Right ventricle myocardium inferior (tissue), 1 donor: ENCODE data around the gene IMMP2L. TPM values are rescaled to one million over a fixed set of nuclear protein-coding genes. Genes with fewer than 3 reads are reported as not detected.

Experiments used
- ATAC-seq: fragments of 200-7000 bp; cut with Tn5 transposase; one replicate; pipeline ENCODE4 v1.9.1; 2020; ENCODE audit warnings: mild to moderate bottlenecking, moderate library complexity
- DNase-seq: peaks from one replicate; pipeline ENCODE4 v3.0.0; 2021; ENCODE audit errors: missing footprints
- intact Hi-C: fragments of 100-400 bp; cut with DNase I; formaldehyde crosslinking; loops from one replicate; pipeline ENCODE4 v1.11.0; 2022
- total RNA-seq: library from RNA; stranded (reverse); fragmentation: NEBNext Ultra II Directional; extraction: Animal tissue kit (Norgen Biotek cat#: 25700); gene quantifications from one replicate; pipeline ENCODE4 v1.2.1, GENCODE V29; 2021
- donor health status: DM: no; HTN: yes; CAD: no; lungs with severe emphysema.

Gene IMMP2L
- total RNA-seq, 1 donor from 2014 or later: 14.3 TPM

DNA sequence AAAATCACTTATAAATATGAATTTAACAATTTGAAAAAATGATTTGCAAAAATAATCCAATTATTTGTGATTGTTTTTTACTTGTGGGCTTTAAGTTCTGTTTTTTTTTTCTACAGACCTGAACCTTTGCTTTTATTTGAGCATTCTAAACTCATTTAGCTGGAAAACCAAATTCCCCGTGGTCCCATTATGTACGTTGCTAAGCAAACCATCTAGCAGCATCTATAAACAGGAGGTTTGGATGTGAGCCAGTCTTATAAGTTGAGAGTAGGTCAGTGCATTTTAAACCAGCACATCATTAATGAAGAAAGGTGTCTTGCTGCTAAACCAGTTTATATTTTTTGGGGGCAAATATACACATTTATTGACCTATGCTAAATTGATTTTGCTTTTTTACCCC, 394.1 kb downstream of the IMMP2L start:
- DNase-seq (no peak), ATAC-seq (no peak)
- intact Hi-C loops: no loop called here

DNA sequence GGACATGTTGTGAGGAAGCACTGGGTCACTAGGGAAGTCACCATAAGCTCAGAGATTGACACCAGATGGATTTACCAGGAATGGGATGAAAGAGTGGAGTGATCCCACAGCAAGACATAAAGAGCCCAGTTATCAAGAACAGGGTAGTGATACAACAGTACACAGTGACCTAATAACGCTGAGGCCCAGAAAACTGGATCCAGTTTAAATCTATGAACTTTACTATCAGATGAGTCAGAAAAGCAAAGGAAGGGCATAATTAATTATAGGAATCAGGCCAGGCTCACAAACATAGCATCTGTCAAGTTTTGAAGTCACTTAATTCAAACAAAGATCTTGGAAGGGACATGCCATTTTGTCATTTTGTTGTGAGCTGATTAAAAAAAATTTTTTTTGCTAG, 397.9 kb downstream of the IMMP2L start:
- ATAC-seq (no peak), DNase-seq (no peak)
- intact Hi-C loops: no loop called here

DNA sequence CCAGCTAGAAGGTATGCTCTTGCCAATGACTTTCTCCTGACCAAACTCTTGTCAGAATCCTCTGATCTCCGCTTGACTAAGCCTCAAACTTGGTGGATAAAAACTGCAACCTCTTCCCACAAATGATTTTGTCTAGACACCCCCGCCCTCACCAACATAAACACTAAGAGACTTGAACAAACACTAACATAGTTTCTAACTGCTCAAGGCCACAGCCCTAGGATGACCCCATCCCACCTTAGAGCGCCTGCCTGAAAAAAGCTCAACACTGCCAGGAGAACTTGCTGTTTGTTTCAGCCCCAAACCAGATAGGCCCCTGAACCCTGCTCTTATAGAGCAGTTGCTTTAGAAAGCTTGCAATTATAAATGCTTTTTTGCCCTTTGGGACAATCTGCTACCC, 399.6 kb downstream of the IMMP2L start:
- ATAC-seq (no peak), DNase-seq (peak; percentile 15)
- intact Hi-C loops: no loop called here

DNA sequence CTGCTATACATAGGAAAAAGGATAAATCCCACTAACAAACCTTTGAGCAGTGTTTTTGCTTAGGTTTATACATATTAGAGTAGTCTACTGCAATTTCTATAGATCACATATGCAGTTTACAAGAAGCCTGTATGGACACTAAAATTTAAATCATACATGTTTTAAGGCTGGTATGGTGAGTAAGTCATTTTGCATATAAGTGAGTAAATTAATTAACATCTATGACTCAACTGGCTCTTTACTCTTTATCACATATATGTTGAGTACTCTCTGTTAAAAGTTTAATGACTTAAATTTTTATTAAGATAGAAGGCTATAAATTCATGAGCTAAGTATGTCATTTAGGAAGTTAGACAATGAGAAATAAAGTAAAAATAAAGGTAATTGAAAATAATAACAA, 402.0 kb downstream of the IMMP2L start:
- DNase-seq (no peak), ATAC-seq (no peak)
- intact Hi-C loops: no loop called here

DNA sequence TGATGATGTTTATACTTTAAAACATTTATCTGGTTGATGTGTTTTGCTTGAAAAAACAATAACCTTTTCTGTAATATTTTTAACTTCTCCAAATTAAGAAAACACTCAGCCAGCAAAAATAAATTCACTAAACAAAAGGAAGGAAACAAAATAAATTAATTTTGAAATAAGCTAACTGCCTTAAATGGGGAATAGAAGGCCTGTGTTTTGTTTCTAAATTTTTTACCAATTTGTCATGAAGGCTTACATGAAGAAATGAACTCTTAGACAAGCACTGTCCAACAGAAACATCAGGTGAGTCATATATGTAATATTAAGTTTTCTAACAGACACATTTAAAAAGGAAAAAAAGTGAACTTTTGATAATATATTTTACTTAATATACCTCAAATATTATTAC, 402.9 kb downstream of the IMMP2L start:
- no peak for DNase-seq
- ATAC-seq: no peak
- intact Hi-C loops: no loop called here

DNA sequence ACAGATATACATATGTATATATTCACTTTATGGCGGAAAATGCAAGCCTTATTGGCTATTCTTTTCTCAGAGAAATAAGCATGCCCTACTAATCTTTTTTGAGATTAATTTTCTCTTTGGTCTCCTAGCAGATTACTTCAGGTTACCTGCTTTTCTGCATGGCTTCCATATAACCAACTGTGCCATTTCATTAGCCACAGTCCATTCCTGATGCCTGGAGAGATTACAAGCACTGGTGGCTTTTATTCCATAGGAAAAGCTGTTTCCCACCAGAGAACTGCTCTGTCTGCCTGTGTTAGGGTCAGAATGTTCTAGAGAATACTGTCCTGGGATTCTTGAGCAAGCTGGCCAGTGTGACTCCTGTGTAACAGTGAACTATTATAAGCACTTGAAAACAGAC, 411.6 kb downstream of the IMMP2L start:
- intact Hi-C loops: no loop called here
- DNase-seq (no peak), ATAC-seq (no peak)

DNA sequence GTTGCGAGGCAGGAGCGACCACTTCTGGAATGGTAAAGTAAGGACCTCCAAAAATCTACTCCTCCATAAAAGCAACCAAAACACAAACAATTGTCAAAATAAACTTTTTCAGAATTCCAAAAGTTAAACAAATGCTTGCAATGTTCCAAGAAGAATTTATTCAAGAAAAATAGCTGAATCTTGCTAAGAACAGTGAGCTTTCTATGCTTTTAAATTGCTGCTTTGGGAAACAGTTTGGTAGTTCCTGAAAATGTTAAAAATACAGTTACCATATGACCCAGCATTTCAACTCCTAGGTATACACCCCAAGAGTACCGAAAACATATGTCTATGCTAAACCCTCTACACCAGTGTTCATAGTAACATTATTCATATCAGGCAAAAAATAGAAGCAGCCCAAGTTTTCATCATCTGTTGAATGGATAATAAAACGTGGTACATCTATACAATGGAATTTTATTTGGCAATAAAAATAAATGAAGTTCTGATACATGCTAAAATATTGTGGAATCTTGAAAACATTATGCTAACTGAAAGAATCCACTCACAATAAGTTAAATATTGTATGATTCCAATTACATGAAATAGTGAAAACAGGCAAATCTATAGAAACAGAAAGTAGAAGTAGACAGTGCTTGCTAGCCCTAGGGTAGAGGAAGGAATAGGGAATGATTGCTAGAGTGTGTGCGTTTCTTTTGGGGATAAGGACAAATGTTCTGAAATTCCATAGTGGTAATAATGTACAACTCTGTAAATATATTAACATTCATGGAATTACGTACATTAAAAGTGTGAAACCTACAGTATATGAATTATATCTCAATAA, 414.4 kb downstream of the IMMP2L start:
- DNase-seq: no peak
- ATAC-seq: no peak
- intact Hi-C loops: no loop called here

DNA sequence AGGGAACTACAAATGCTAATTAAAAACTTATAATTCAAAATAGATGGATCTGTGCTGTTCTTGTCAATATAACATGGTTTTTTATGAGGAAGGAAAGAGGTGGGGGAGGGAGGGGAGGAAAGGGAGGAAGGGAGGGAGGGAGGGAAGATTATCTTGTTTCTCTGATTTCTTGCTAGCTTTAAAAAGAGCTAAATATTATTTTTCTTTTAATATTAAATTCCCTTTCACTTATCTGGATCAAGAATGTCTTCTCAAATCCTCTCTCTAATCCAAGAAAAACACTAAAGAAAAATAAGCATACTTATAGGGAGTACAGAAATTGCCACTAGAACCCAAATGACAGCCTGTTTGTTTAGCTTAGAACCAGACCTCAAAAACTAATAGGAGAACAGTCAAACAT, 416.2 kb downstream of the IMMP2L start:
- DNase-seq: no peak

DNA sequence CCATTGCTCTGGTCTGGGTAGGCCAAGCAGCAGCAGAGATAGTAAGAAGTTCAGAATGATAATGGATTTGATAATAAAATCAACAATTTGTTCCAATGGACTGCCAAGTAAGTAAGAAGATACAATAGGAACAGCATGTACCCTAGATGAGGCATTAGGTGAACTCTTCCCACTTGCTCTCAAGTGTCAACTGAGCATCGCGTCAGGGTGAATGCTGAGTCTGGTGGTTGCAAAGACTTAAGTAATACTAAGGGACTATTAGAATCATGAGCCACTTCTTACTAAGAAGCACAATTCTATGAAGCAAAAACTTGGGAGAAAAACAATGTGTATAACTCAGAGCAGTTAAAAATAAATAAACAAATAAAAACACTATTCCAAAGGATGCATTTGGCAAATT, 416.8 kb downstream of the IMMP2L start:
- no peak for DNase-seq
- no peak for ATAC-seq
- intact Hi-C loops: no loop called here

More for the DNA sequence above, 416.2 kb downstream of the IMMP2L start:
- intact Hi-C loops: no loop called here
- no peak for ATAC-seq

DNA sequence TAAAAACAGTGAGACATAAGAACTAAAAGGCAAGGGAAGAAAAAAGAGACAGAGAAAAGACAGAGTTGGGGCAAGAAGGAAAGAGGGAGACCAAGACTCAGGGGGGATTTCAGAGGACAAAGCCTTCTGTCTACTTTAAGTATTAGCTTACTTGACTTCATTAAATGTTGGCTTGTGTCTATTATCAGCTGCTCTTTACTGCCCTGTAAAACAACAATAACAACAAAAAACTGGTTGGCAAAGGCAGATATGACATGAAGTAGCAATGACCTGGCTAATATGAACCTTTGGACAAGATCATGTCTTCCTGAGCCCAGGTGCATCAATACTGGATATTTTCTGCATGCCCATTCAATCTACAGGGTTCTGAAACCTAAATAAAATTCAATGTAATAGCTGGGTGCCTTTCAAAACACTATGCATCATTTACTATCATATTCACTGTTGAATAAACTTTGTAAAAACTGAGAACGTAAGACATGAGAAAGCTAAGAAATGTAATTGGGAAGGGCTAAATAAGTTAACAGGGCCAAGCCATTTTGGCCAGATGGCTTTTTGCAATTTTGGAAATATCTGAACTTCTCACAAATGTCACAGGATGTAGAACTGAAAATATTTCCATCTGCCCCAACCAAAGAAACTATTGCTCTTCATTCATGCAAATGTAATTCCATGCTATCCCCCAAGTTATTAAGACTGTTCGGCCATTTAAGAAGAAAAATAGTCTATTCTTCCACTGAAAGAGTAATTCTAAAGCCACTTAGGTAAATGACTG, 422.0 kb downstream of the IMMP2L start:
- ATAC-seq: no peak
- DNase-seq: no peak
- intact Hi-C loops: no loop called here

- DNase-seq (no peak), ATAC-seq (no peak)
- intact Hi-C loops: no loop called here
Measured at GRCh38 chr7:111138586-111138985, 423.7 kb downstream of the IMMP2L start.

- no peak for ATAC-seq
- no peak for DNase-seq
Measured at GRCh38 chr7:111138193-111138569, 424.1 kb downstream of the IMMP2L start.

DNA sequence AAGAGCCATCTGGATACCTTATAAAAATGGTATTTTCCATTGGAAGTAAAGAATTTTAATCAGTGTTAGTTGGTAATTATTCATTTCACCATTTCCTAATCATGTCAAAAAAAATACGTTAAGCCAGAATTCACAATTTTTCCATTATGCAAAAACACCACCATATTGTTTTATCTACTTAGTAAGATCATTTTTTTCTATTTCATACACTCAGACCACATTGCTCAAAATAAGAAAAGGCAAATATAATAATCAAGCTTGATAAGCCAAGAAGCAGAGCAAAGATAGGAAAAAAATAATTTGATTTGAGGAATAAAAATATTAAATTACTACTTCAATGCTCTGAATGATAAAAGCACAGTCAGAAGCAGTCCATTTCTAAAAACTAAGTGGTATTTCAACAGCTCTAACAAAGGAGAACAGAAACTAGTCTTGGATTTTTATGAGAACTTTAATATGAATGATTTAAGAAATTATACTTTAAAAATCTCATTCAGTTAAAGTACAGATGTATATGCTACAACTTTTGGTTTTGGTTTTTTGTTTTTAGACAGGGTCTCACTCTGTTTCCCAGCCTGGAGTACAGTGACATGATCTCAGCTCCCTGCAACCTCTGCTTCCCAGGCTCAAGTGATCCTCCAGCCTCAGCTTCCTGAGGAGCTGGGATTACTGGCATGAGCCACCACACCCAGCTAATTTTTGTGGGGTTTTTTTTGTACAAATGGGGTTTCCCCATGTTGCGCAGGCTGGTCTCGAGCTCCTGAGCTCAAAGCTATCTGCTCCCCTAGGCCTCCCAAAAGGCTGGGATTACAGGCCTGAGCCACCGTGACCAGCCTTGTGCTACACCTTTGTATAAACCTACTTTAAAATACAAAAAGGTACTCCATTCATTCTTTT, 424.7 kb downstream of the IMMP2L start:
- intact Hi-C loops: no loop called here
- DNase-seq: no peak
- peak; percentile 13 for ATAC-seq

More at GRCh38 chr7:111138193-111138569, 424.1 kb downstream of the IMMP2L start:
- intact Hi-C loops: no loop called here

DNA sequence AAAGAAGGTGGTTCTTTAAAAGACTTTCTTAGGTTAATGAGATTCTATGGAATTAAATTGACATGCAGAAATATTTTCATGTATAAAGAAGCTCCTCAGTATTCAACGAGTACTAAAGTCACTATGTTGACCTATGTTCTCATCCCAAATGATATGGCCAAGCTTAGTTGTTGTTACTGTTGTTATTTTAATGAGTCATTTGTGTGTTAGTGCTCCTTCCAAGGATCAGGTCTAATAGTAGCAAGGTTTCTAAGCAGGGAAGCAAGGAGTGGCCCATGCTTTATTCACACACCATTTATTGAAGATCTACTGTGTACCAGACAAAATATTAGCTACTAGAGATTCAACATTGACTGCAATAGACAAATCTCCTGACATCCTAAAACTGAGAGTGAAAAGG, 429.5 kb downstream of the IMMP2L start:
- ATAC-seq (no peak), DNase-seq (no peak)
- intact Hi-C loops: no loop called here

GRCh38 chr7:111129435-111129834, 432.9 kb downstream of the IMMP2L start:
- no peak for ATAC-seq
- intact Hi-C loops: no loop called here

DNA sequence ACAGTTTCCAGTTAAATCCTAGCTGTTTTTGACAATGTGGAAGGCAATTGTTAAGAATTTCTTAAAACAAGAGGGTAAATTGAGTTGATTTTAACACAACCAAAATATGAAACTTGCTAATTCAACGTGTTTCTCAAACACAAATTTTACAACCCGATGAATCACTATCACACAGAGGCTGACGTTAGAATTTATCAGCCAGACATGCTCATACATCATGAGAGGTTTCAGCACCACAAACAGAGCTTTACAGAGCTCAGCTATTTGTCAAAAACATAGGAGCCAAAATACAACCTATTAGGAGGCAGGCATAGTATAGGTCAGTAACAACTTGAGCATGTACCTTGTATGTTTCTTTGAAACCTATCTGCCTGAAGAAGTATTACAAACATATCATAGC, 435.3 kb downstream of the IMMP2L start:
- ATAC-seq: no peak
- intact Hi-C loops: no loop called here
- DNase-seq: no peak

More at GRCh38 chr7:111129435-111129834, 432.9 kb downstream of the IMMP2L start:
- no peak for DNase-seq

- DNase-seq: no peak
- ATAC-seq: no peak
- intact Hi-C loops: no loop called here
Measured at GRCh38 chr7:111115966-111116365, 446.3 kb downstream of the IMMP2L start.

GRCh38 chr7:111113263-111114017, 448.9 kb downstream of the IMMP2L start:
- no peak for DNase-seq
- intact Hi-C loops: no loop called here
- ATAC-seq: no peak

GRCh38 chr7:111112439-111112838, 449.9 kb downstream of the IMMP2L start:
- intact Hi-C loops: no loop called here
- ATAC-seq (no peak), DNase-seq (no peak)
